UCSD-AML1 (cell line): Measurements from ENCODE around the gene HAS3.
"Not testable (repeated sequence)": the region's sequence is repeated elsewhere in the genome, so short reads cannot be mapped to it uniquely, and the experiment has no call there.

ENCODE experiments used
- DNase-seq: peaks from one replicate; lab custom pipeline; 2025; ENCODE audit not compliant: unreplicated experiment; lab: John Stamatoyannopoulos, UW

Gene HAS3

GRCh38 chr16:69141014-69141413, 35.6 kb downstream of the HAS3 start:
- DNase-seq, result no peak

GRCh38 chr16:69141936-69142335, 36.5 kb downstream of the HAS3 start:
- no peak for DNase-seq

GRCh38 chr16:69143116-69143515, 37.7 kb downstream of the HAS3 start:
- no peak for DNase-seq

- DNase-seq, result no peak
These were observed 40.2 kb downstream of the HAS3 start for GRCh38 chr16:69145658-69146057.

- DNase-seq, result not testable (repeated sequence)
These were observed 44.2 kb downstream of the HAS3 start for GRCh38 chr16:69149621-69150020.

- no peak for DNase-seq
These were observed 44.9 kb downstream of the HAS3 start for GRCh38 chr16:69150146-69150865.

- no peak for DNase-seq
These were observed 51.7 kb downstream of the HAS3 start for GRCh38 chr16:69157196-69157595.

GRCh38 chr16:69160192-69160591, 54.7 kb downstream of the HAS3 start:
- no peak for DNase-seq

- no peak for DNase-seq
These were observed 60.1 kb downstream of the HAS3 start for GRCh38 chr16:69165584-69165983.

- no peak for DNase-seq
These were observed 60.9 kb downstream of the HAS3 start for GRCh38 chr16:69166221-69166833.

GRCh38 chr16:69166946-69167930, 61.8 kb downstream of the HAS3 start:
- DNase-seq, result no peak
